Ovary (tissue), 9 donors: ENCODE measurements around the gene AFF3. TPM values are rescaled to one million over a fixed set of nuclear protein-coding genes. Genes with fewer than 3 reads are reported as not detected.
"Not testable (repeated sequence)": the region's sequence is repeated elsewhere in the genome, so short reads cannot be mapped to it uniquely, and the experiment has no call there.

Experiments used
- DNase-seq, 5 donors: peaks; one replicate each; pipeline ENCODE4 v3.0.0-alpha.2; 2019 to 2020
- H3K27ac ChIP-seq, 2 donors: fragments of 200-600 bp; one replicate each; pipeline versions ENCODE4 v1.5.1 to v1.8.0; 2019 to 2022
- H3K27me3 ChIP-seq: fragments of 200-600 bp; one replicate; pipeline ENCODE4 v1.8.0; 2022
- H3K36me3 ChIP-seq: fragments of 200-600 bp; sonication (generic); one replicate; pipeline ENCODE4 v1.5.1; 2019
- H3K4me1 ChIP-seq: one replicate; pipeline ENCODE4 v1.8.1; 2013; ENCODE audit warnings: mild to moderate bottlenecking, moderate library complexity; ENCODE audit not compliant: insufficient read depth
- H3K4me3 ChIP-seq: fragments of 200-600 bp; sonication (generic); one replicate; pipeline ENCODE4 v1.5.1; 2017
- H3K9me3 ChIP-seq, 2 donors: fragments of 200-600 bp in 1 of 2; sonication (generic) in 1 of 2; one replicate each; pipeline versions ENCODE4 v1.5.1 to v1.8.1; 2013 to 2019; ENCODE audit warnings: mild to moderate bottlenecking in 1 of 2, moderate library complexity in 1 of 2
- EP300 ChIP-seq: sonication (generic); formaldehyde crosslinking; IDR thresholded peaks from one replicate; pipeline ENCODE4 v1.6.1; 2017; ENCODE audit warnings: antibody characterized with exemption
- POLR2A ChIP-seq: fragments of 450-650 bp; IDR thresholded peaks from one replicate; pipeline ENCODE4 v1.6.1; 2017; ENCODE audit warnings: antibody characterized with exemption, mild to moderate bottlenecking, moderate library complexity
- WGBS, 3 donors: extraction: QIAGEN DNeasy Blood & Tissue Kit in 1 of 3; methylation state at CpG; one replicate each; pipeline versions ENCODE4 v1.1.5 to v1.1.7; 2013 to 2017; 5-methylcytosine and 5-hydroxymethylcytosine counted together
- intact Hi-C, 4 donors: fragments of 100-400 bp; cut with DNase I; formaldehyde crosslinking; loops; one replicate each; pipeline versions ENCODE4 v1.11.0 to v1.15.1; 2022 to 2023
- polyA plus RNA-seq, 2 donors: library from polyadenylated mRNA; stranded (reverse); fragments of 200-250 nt in 1 of 2; fragments of 350-450 nt in 1 of 2; fragmentation: Illumina TruSeq in 1 of 2; extraction: RNeasy Lipid Tissue Mini Kit (QIAGEN cat#74804) in 1 of 2; gene quantifications; one replicate each; pipeline ENCODE4 v1.2.3, GENCODE V29; 2013 to 2014
- total RNA-seq, 7 donors: library from RNA; depleted of rRNA in 2 of 7; stranded (reverse); fragments of >200 nt in 2 of 7; fragmentation: NEBNext Ultra II Directional in 3 of 7; extraction: Animal tissue kit (Norgen Biotek cat#: 25700) in 3 of 7; gene quantifications; one replicate each; pipeline versions ENCODE4 v1.1.0 to v1.2.4, GENCODE V29; 2016 to 2023
- TF ChIP-seq, protein P1 (sequence below), 3 donors: fragments of 450-650 bp in 2 of 3; fragments of 200-600 bp in 1 of 3; IDR thresholded peaks; one replicate each; pipeline versions ENCODE4 v1.5.1 to v1.8.0; 2016 to 2022; ENCODE audit warnings: antibody characterized with exemption in 3 of 3, mild to moderate bottlenecking in 1 of 3
- donor health status: DM: no; HTN: no; CAD: no; lungs with moderate emphysema.
- donor health status: DM: no; HTN: no; CAD: no.
- donor health status: Bipolar disorder and iron deficiency.
- donor health status: DM: yes; HTN: yes; CAD: no.
- donor health status: DM: no; HTN: no; CAD: no.
- donor health status: DM: yes; HTN: yes; CAD: no.

AFF3 gene
- total and polyA plus RNA-seq, 9 donors, result 5.9 to 40.8 (median 25.7) TPM

DNA sequence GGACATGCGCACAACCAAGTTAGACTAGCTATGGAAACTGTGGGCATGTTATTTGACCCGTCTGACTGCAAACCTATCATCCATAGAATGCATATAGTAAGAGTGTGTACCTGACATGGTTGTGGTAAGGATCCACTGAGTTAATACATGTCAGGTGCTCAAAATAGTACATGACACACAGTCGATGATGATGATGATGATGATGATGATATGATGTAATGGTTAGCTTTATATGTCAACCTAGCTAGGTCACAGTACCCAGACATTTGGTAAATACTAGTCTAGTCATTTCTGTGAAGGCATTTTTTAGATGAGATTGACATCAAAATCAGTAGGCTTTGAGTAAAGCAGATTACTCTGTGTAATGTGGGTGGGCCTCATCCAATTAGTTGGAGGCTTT is 204.1 kb downstream of the AFF3 start:
- H3K4me3 ChIP-seq, result no peak overlapping the region
- 88 to 95% (median 90%) methylated on average over 3 of the region's 3 CpGs for WGBS, 3 donors
- no peaks in the 10 kb centered on the region for H3K36me3 ChIP-seq
- no peak overlapping the region for H3K27ac ChIP-seq
- H3K27me3 ChIP-seq, result no peaks in the 10 kb centered on the region
- intact Hi-C loops, result no loop called here
- peaks cover 2% of the 10 kb centered on the region for H3K4me1 ChIP-seq
- TF ChIP-seq, protein P1, sequence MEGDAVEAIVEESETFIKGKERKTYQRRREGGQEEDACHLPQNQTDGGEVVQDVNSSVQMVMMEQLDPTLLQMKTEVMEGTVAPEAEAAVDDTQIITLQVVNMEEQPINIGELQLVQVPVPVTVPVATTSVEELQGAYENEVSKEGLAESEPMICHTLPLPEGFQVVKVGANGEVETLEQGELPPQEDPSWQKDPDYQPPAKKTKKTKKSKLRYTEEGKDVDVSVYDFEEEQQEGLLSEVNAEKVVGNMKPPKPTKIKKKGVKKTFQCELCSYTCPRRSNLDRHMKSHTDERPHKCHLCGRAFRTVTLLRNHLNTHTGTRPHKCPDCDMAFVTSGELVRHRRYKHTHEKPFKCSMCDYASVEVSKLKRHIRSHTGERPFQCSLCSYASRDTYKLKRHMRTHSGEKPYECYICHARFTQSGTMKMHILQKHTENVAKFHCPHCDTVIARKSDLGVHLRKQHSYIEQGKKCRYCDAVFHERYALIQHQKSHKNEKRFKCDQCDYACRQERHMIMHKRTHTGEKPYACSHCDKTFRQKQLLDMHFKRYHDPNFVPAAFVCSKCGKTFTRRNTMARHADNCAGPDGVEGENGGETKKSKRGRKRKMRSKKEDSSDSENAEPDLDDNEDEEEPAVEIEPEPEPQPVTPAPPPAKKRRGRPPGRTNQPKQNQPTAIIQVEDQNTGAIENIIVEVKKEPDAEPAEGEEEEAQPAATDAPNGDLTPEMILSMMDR (IDR thresholded peaks at IDR 0.05), result no peak
- TF ChIP-seq EP300, result no peak
- TF ChIP-seq POLR2A, result no peak
- DNase-seq, result no peak
- no peaks in the 10 kb centered on the region for H3K9me3 ChIP-seq

DNA sequence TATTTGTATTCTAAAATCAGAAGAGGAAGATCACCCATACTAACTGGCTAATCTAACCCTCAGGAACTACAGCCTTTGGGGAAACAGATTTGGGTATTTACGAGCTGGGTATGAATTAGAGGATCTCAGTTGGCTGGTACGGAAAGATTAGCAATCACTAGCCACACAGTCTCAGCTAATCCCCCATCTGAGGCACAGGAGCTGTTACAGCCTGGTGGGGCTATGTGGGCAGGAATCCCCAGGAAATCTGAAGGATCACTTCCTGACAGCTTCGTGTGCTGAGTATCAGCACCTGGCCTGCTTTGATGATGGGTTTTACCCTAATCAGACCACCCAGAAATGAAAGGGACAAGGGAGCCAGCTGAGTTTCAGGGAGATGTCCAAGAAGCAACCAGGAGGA is 206.3 kb downstream of the AFF3 start:
- intact Hi-C loops, result no loop called here

DNA sequence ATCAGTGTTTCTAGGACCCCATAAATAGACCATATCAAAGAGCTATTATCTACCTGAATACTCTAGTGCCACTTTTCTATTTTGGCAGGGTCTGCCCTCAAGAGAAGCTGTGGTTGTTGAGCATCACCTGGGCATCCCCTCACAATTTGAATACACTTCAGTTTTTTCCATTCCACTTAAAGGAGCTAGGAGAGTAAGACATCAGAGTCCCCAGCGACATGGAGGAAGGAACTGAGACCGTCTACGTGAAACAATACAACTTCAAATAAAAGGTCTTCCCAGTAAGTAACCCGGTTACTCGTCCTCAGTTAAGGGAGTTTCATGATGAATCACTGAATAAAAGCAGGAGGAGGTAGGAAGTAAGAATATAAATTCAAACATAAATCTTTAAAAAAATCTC is 206.7 kb downstream of the AFF3 start:
- H3K4me1 ChIP-seq, result peaks cover 2% of the 10 kb centered on the region
- H3K27me3 ChIP-seq, result no peaks in the 10 kb centered on the region
- no peak overlapping the region for H3K27ac ChIP-seq
- H3K9me3 ChIP-seq, result no peaks in the 10 kb centered on the region
- DNase-seq, result no peak
- no peak overlapping the region for H3K4me3 ChIP-seq
- intact Hi-C loops, result no loop called here
- WGBS, 3 donors, result 88 to 98% (median 91%) methylated on average over 5 of the region's 5 CpGs
- TF ChIP-seq POLR2A, result no peak
- TF ChIP-seq, protein P1 (IDR thresholded peaks at IDR 0.05), result no peak
- TF ChIP-seq EP300, result no peak
- no peaks in the 10 kb centered on the region for H3K36me3 ChIP-seq

More for the DNA sequence above, 206.3 kb downstream of the AFF3 start:
- Histone ChIP-seq H3K27me3 (no peaks in the 10 kb centered on the region), H3K27ac (no peak overlapping the region), H3K4me3 (no peak overlapping the region), H3K4me1 (peaks cover 2% of the 10 kb centered on the region), H3K36me3 (no peaks in the 10 kb centered on the region), H3K9me3 (no peaks in the 10 kb centered on the region)
- no peak for DNase-seq
- WGBS, 3 donors, result 87 to 92% (median 90%) methylated on average over 3 of the region's 3 CpGs
- TF ChIP-seq, protein P1 (IDR thresholded peaks at IDR 0.05), result no peak
- TF ChIP-seq EP300, result no peak
- no peak for TF ChIP-seq POLR2A

DNA sequence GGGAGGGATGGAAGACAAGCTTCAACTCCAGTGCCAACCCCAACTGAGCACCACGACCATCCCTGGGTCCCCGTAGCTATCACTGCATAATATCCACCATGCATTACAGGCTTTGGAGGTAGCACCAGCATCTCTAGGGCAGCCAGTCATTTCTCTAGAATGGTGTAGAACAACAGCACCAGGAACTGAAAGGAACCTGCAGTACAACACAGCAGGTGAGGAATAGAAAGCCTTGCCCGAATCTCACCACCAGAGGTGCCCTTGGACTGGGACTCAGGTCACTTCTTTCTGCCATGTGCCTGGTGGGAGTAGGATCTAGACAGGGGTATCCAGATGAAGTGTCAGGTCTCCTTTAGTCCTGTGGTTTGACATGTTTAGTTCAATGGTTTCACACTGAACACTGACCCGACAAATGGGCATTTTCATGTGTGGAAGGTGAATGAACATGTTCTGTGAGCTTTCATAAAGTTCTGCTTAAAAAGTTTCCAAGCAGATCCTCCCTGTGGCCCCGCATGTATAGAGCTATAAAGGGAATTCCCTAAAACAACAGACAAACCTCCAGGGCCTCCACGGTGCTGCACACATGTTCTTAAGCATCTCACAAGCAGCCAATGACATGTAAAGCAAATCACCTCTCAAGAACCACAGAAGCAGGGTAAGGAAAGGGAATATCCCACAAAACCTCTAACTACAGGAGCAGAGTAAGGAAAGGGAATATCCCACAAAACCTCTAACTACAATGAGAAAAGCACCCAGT is 208.3 kb downstream of the AFF3 start:
- TF ChIP-seq POLR2A (no peak), EP300 (no peak)
- no peaks in the 10 kb centered on the region for H3K9me3 ChIP-seq
- H3K4me1 ChIP-seq, result no peaks in the 10 kb centered on the region
- no peak overlapping the region for H3K27ac ChIP-seq
- H3K4me3 ChIP-seq, result no peak overlapping the region
- DNase-seq, result no peak
- intact Hi-C loops, result no loop called here
- no peaks in the 10 kb centered on the region for H3K27me3 ChIP-seq
- 90 to 92% (median 90%) methylated on average over 6 of the region's 6 CpGs for WGBS, 3 donors
- H3K36me3 ChIP-seq, result no peaks in the 10 kb centered on the region

DNA sequence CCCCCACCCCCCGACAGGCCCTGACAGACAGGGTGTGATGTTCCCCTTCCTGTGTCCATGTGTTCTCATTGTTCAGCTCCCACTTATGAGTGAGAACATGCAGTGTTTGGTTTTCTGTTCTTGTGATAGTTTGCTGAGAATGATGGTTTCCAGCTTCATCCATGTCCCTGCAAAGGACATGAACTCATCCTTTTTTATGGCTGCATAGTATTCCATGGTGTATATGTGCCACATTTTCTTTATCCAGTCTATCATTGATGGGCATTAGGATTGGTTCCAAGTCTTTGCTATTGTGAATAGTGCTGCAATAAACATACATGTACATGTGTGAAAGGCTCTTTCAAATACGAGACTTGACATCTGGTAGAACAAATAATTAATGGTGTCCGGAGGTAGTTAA is 208.9 kb downstream of the AFF3 start:
- H3K27me3 ChIP-seq, H3K4me3 ChIP-seq, intact Hi-C loops, DNase-seq, H3K36me3 ChIP-seq, H3K27ac ChIP-seq, H3K4me1 ChIP-seq, H3K9me3 ChIP-seq: not testable (repeated sequence)
- WGBS, 3 donors, result 98 to 100% (median 98%) methylated on average over 3 of the region's 3 CpGs
